Spinal cord (tissue), 10 donors: ENCODE data around the gene C1QTNF4. TPM values are rescaled to one million over a fixed set of nuclear protein-coding genes. Genes with fewer than 3 reads are reported as not detected.
"Not testable (repeated sequence)": the region's sequence is repeated elsewhere in the genome, so short reads cannot be mapped to it uniquely, and the experiment has no call there.

ENCODE experiments used
- DNase-seq, 6 donors: peaks; one replicate each; pipeline versions ENCODE4 v3.0.0 to v3.0.0-alpha.2; 2013 to 2015; ENCODE audit warnings: low spot score in 6 of 6, low read depth in 4 of 6
- H3K27ac ChIP-seq: one replicate; pipeline ENCODE4 v1.5.1; 2013; ENCODE audit warnings: low read depth, low read length, control low read depth
- H3K27me3 ChIP-seq: one replicate; pipeline ENCODE4 v1.6.1; 2013; ENCODE audit warnings: low read length; ENCODE audit not compliant: control insufficient read depth, insufficient read depth
- H3K36me3 ChIP-seq: one replicate; pipeline ENCODE4 v1.6.1; 2013; ENCODE audit warnings: low read length; ENCODE audit not compliant: control insufficient read depth, insufficient read depth
- H3K4me1 ChIP-seq: one replicate; pipeline ENCODE4 v1.6.1; 2013; ENCODE audit warnings: low read length; ENCODE audit not compliant: control insufficient read depth, insufficient read depth
- H3K4me3 ChIP-seq: one replicate; pipeline ENCODE4 v1.5.1; 2013; ENCODE audit warnings: low read depth, low read length, control low read depth
- H3K9me3 ChIP-seq: one replicate; pipeline ENCODE4 v1.6.1; 2013; ENCODE audit warnings: low read length; ENCODE audit not compliant: control insufficient read depth, insufficient read depth
- WGBS: methylation state at CpG from one replicate; pipeline ENCODE4 v1.1.5; 2013; ENCODE audit warnings: missing lambda C conversion rate; ENCODE audit not compliant: insufficient coverage; 5-methylcytosine and 5-hydroxymethylcytosine counted together
- polyA plus RNA-seq, 2 donors: library from polyadenylated mRNA; unstranded; fragments of 120-200 nt; gene quantifications; one replicate each; pipeline ENCODE4 v1.2.1, GENCODE V29; 2013; ENCODE audit not compliant: insufficient read length in 2 of 2
- total RNA-seq, 2 donors: library from RNA; depleted of rRNA in 1 of 2; stranded (reverse); fragments of 120-200 nt in 1 of 2; fragments of >200 nt in 1 of 2; gene quantifications; one replicate each; pipeline versions ENCODE4 v1.2.3 to v1.2.4, GENCODE V29; 2013 to 2014
- donor health status: healthy.

The C1QTNF4 gene
- total and polyA plus RNA-seq, 4 donors, result 15.8 to 113 (median 63.3) TPM

- Histone ChIP-seq H3K27me3 (no peaks in the 10 kb centered on the region), H3K4me3 (no peak overlapping the region), H3K27ac (no peak overlapping the region), H3K36me3 (no peaks in the 10 kb centered on the region), H3K4me1 (peaks cover 7% of the 10 kb centered on the region), H3K9me3 (no peaks in the 10 kb centered on the region)
- WGBS, result 90% methylated on average over 2 of the region's 2 CpGs
- DNase-seq, result no peak
Observed at GRCh38 chr11:47560426-47560825, 33.8 kb downstream of the C1QTNF4 start.

GRCh38 chr11:47558695-47559094, 35.5 kb downstream of the C1QTNF4 start:
- Histone ChIP-seq H3K27ac (no peak overlapping the region), H3K36me3 (no peaks in the 10 kb centered on the region), H3K27me3 (no peaks in the 10 kb centered on the region), H3K4me1 (no peaks in the 10 kb centered on the region), H3K4me3 (no peak overlapping the region), H3K9me3 (no peaks in the 10 kb centered on the region)
- WGBS, result no CpG with 5 or more reads among the region's 1 CpG
- no peak for DNase-seq

- H3K27me3 ChIP-seq, H3K27ac ChIP-seq, DNase-seq, H3K36me3 ChIP-seq, H3K4me1 ChIP-seq, H3K4me3 ChIP-seq, H3K9me3 ChIP-seq: not testable (repeated sequence)
- 100% methylated on average over 4 of the region's 12 CpGs for WGBS
Observed at GRCh38 chr11:47557004-47557403, 37.2 kb downstream of the C1QTNF4 start.

DNA sequence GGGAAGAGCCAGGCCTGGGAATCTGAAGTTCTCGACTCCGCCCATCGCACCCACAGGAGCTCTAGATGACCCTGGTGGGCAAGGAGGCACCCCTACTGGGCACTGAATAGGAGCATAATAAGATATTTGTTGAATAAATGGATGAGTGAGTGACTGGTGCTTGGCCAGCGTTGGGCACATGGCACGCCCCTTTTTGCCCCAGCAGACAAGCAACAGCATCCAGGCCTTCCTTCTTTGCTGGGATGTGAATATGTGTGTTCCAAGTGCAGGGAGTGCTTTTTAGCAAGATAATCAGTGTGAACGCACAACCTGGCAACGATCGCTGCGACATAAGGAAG, 40.8 kb downstream of the C1QTNF4 start:
- H3K36me3 ChIP-seq, result peaks cover 3% of the 10 kb centered on the region
- no peaks in the 10 kb centered on the region for H3K9me3 ChIP-seq
- H3K27ac ChIP-seq, result peak overlapping the region; percentile 90
- 2% methylated on average over 5 of the region's 9 CpGs for WGBS
- H3K4me3 ChIP-seq, result peak overlapping the region; percentile 92
- no peaks in the 10 kb centered on the region for H3K27me3 ChIP-seq
- H3K4me1 ChIP-seq, result peaks cover 11% of the 10 kb centered on the region
- DNase-seq, result peak in 1 of 6 donors; percentile 72

- H3K4me3 ChIP-seq, result peak within 1 kb of the TSS; percentile 92
- H3K4me1 ChIP-seq, result peaks cover 11% of the 10 kb centered on the region
- no peaks in the 10 kb centered on the region for H3K9me3 ChIP-seq
- WGBS, result under 1% methylated on average over 89 of the region's 89 CpGs
- DNase-seq, result peak in 5 of 6 donors; percentile 81 to 98 (median 90)
- peaks cover 3% of the 10 kb centered on the region for H3K36me3 ChIP-seq
- no peaks in the 10 kb centered on the region for H3K27me3 ChIP-seq
- peak within 1 kb of the TSS; percentile 90 for H3K27ac ChIP-seq
Observed at GRCh38 chr11:47552566-47553405, 41.4 kb downstream of the C1QTNF4 start, which contains the start of gene CELF1. Gene CELF1, minus strand, starts transcription at chr11:47553132. Its CDS starts 53,609 bp downstream, at chr11:47499523.

GRCh38 chr11:47552056-47552565, 42.1 kb downstream of the C1QTNF4 start:
- Histone ChIP-seq H3K27me3 (no peaks in the 10 kb centered on the region), H3K27ac (peak overlapping the region; percentile 88), H3K9me3 (no peaks in the 10 kb centered on the region), H3K36me3 (peaks cover 3% of the 10 kb centered on the region), H3K4me3 (peak overlapping the region; percentile 92), H3K4me1 (peaks cover 11% of the 10 kb centered on the region)
- WGBS, result 0% methylated on average over 16 of the region's 22 CpGs
- peak in 2 of 6 donors; percentile 43 to 56 for DNase-seq

- Histone ChIP-seq H3K27me3 (no peaks in the 10 kb centered on the region), H3K4me1 (peaks cover 11% of the 10 kb centered on the region), H3K27ac (no peak overlapping the region), H3K9me3 (no peaks in the 10 kb centered on the region), H3K36me3 (peaks cover 3% of the 10 kb centered on the region), H3K4me3 (peak overlapping the region; percentile 92)
- DNase-seq, result no peak
Observed at GRCh38 chr11:47551086-47551485, 43.1 kb downstream of the C1QTNF4 start.

DNA sequence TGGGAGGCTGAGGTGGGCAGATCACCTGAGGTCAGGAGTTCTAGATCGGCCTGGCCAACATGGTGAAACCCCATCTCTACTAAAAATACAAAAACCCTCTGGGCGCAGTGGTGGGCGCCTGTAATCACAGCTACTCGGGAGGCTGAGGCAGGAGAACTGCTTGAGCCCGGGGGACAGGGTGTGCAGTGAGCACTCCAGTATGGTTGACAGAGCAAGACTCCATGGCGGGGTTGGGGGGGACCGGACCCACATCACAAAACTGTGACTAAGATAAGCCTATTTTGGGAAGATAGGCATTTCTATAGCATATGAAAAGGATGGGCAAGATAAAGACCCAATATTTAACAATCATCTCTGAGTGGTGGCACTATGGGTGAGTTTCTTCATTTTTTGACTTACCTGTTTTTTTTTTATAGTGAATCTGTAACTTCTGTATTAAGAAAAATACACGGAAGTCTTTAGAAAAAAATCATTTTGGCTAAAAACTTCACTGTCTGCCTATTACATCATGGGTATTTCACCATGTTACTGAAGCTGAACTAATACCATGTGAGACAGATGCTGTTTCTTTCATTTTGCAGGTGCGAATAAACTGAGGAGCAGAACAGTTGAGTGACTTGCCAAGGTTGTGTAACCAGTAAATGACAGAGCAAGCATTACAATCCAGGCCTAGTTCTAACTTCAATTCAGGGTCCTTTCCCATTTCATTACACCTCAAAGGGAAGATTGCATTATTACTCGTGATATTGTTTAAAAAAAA, 43.7 kb downstream of the C1QTNF4 start:
- peaks cover 11% of the 10 kb centered on the region for H3K4me1 ChIP-seq
- DNase-seq, result no peak
- H3K9me3 ChIP-seq, result no peaks in the 10 kb centered on the region
- no peak overlapping the region for H3K4me3 ChIP-seq
- peaks cover 3% of the 10 kb centered on the region for H3K36me3 ChIP-seq
- H3K27me3 ChIP-seq, result no peaks in the 10 kb centered on the region
- no peak overlapping the region for H3K27ac ChIP-seq
- 90% methylated on average over 5 of the region's 10 CpGs for WGBS

DNA sequence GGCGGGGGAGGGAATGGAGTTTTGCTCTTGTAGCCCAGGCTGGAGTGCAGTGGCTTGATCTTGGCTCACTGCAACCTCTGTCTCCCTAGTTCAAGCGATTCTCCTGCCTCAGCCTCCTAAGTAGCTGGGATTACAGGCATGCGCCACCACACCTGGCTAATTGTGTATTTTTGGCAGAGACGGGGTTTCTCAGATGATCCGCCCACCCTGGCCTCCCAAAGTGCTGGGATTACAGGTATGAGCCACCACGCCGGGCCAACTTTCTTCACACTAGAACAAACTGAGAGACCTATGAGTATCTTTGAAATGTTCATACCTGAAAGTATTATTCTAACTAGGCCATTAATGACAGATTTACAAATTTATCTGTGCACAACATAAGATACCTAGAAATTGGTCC, 47.9 kb downstream of the C1QTNF4 start:
- not testable (repeated sequence) for H3K4me1 ChIP-seq, H3K4me3 ChIP-seq, H3K27me3 ChIP-seq, H3K36me3 ChIP-seq, H3K27ac ChIP-seq, DNase-seq, H3K9me3 ChIP-seq
- 100% methylated on average over 3 of the region's 7 CpGs for WGBS
